OCI-LY1 (cell line): ENCODE results near the gene TOR2A.

ENCODE experiments used
- H2AFZ ChIP-seq: fragments of 200-600 bp; sonication (generic), shearing (Covaris generic); 2 replicates; pipeline ENCODE4 v1.6.0; 2014; ENCODE audit warnings: antibody characterized with exemption, mild to moderate bottlenecking, low read length
- H3F3A ChIP-seq: fragments of 200-600 bp; sonication (generic), shearing (Covaris generic); 2 replicates; pipeline ENCODE4 v1.6.0; 2014; ENCODE audit warnings: mild to moderate bottlenecking, antibody characterized with exemption, low read length, moderate library complexity; ENCODE audit not compliant: insufficient read depth
- H3K27ac ChIP-seq: fragments of 200-600 bp; sonication (generic); 2 replicates; pipeline ENCODE4 v1.5.1; 2014; ENCODE audit warnings: low read length, mixed run types, mild to moderate bottlenecking, low read depth; ENCODE audit not compliant: poor library complexity, severe bottlenecking
- H3K27me3 ChIP-seq: fragments of 200-600 bp; sonication (generic); 2 replicates; pipeline ENCODE4 v1.6.0; 2014; ENCODE audit warnings: antibody characterized with exemption, mild to moderate bottlenecking, low read length, moderate library complexity; ENCODE audit not compliant: insufficient read depth
- H3K36me3 ChIP-seq: fragments of 200-600 bp; sonication (generic); 2 replicates; pipeline ENCODE4 v1.6.1; 2014; ENCODE audit warnings: mild to moderate bottlenecking, antibody characterized with exemption, low read length, moderate library complexity, mixed read lengths; ENCODE audit not compliant: insufficient read depth
- H3K4me1 ChIP-seq: fragments of 200-600 bp; sonication (generic); 2 replicates; pipeline ENCODE4 v1.5.1; 2014; ENCODE audit warnings: mild to moderate bottlenecking, low read length, moderate library complexity; ENCODE audit not compliant: insufficient read depth, severe bottlenecking
- H3K4me2 ChIP-seq: fragments of 200-600 bp; sonication (generic), shearing (Covaris generic); 2 replicates; pipeline ENCODE4 v1.6.1; 2014; ENCODE audit warnings: low read length
- H3K4me3 ChIP-seq: fragments of 200-600 bp; sonication (generic); 2 replicates; pipeline ENCODE4 v1.5.1; 2014; ENCODE audit warnings: low read length, low read depth, mild to moderate bottlenecking, mixed read lengths; ENCODE audit not compliant: poor library complexity, severe bottlenecking
- H3K79me2 ChIP-seq: fragments of 200-600 bp; shearing (Covaris generic); 2 replicates; pipeline ENCODE4 v1.6.1; 2016; ENCODE audit warnings: mixed run types, low read length, mixed read lengths; ENCODE audit not compliant: insufficient read depth
- H3K9ac ChIP-seq: fragments of 200-600 bp; sonication (generic), shearing (Covaris generic); 2 replicates; pipeline ENCODE4 v1.6.1; 2014; ENCODE audit warnings: mild to moderate bottlenecking, low read length, mixed read lengths
- H3K9me2 ChIP-seq: fragments of 200-600 bp; sonication (generic), shearing (Covaris generic); 2 replicates; pipeline ENCODE4 v1.6.1; 2014; ENCODE audit warnings: low read depth, mild to moderate bottlenecking, low read length, mixed read lengths
- H3K9me3 ChIP-seq: fragments of 200-600 bp; shearing (Covaris generic); 2 replicates; pipeline ENCODE4 v1.6.1; 2014; ENCODE audit warnings: low read length, mixed read lengths
- H4K20me1 ChIP-seq: fragments of 200-600 bp; sonication (generic), shearing (Covaris generic); 2 replicates; pipeline ENCODE4 v1.6.0; 2016; ENCODE audit warnings: mild to moderate bottlenecking, low read length; ENCODE audit not compliant: insufficient read depth
- EZH2 ChIP-seq: fragments of 200-600 bp; sonication (generic), shearing (Covaris generic); IDR thresholded peaks from 2 replicates; pipeline ENCODE4 v1.8.0; 2017; ENCODE audit warnings: borderline replicate concordance, mixed run types, mild to moderate bottlenecking, antibody characterized with exemption, low read length, moderate library complexity, mixed read lengths
- TF ChIP-seq, protein P1 (sequence below): fragments of 200-600 bp; sonication (generic), shearing (Covaris generic); IDR thresholded peaks from 2 replicates; pipeline ENCODE4 v1.5.1; 2017; ENCODE audit warnings: mild to moderate bottlenecking, antibody characterized with exemption, low read length, moderate library complexity, mixed read lengths

Gene TOR2A

DNA sequence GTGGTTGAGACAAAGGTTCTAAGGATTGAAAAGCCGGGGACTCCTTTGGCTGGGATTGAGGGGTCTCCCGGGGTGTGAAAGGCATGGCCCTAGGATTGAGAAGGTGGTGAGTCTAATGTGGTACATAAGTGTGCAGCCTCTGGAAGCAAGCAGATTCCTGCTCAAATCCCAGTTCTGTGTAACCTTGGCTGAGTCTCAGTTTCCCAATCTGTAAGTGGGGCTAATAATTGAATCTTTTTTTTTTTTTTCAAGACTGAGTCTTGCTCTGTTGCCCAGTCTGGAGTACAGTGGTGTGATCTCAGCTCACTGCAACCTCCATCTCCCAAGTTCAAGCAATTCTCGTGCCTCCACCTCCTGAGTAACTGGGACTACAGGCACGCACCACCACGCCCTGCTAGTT is 37.5 kb upstream of the TOR2A start:
- Histone ChIP-seq H3K27ac (peak overlapping the region; percentile 95), H3K4me2 (no peak overlapping the region), H3K9me3 (no peaks in the 10 kb centered on the region), H3K79me2 (no peaks in the 10 kb centered on the region; the same call in 1 of the 2 replicates), H3K9ac (no peak overlapping the region), H3K4me1 (peaks cover 64% of the 10 kb centered on the region), H3K9me2 (no peaks in the 10 kb centered on the region), H2AFZ (no peak overlapping the region), H3K27me3 (no peaks in the 10 kb centered on the region), H4K20me1 (no peaks in the 10 kb centered on the region), H3K4me3 (no peak overlapping the region), H3K36me3 (no peaks in the 10 kb centered on the region), H3F3A (no peaks in the 10 kb centered on the region)
- TF ChIP-seq EZH2, result no peak
- TF ChIP-seq, protein P1, sequence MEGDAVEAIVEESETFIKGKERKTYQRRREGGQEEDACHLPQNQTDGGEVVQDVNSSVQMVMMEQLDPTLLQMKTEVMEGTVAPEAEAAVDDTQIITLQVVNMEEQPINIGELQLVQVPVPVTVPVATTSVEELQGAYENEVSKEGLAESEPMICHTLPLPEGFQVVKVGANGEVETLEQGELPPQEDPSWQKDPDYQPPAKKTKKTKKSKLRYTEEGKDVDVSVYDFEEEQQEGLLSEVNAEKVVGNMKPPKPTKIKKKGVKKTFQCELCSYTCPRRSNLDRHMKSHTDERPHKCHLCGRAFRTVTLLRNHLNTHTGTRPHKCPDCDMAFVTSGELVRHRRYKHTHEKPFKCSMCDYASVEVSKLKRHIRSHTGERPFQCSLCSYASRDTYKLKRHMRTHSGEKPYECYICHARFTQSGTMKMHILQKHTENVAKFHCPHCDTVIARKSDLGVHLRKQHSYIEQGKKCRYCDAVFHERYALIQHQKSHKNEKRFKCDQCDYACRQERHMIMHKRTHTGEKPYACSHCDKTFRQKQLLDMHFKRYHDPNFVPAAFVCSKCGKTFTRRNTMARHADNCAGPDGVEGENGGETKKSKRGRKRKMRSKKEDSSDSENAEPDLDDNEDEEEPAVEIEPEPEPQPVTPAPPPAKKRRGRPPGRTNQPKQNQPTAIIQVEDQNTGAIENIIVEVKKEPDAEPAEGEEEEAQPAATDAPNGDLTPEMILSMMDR, result no peak

DNA sequence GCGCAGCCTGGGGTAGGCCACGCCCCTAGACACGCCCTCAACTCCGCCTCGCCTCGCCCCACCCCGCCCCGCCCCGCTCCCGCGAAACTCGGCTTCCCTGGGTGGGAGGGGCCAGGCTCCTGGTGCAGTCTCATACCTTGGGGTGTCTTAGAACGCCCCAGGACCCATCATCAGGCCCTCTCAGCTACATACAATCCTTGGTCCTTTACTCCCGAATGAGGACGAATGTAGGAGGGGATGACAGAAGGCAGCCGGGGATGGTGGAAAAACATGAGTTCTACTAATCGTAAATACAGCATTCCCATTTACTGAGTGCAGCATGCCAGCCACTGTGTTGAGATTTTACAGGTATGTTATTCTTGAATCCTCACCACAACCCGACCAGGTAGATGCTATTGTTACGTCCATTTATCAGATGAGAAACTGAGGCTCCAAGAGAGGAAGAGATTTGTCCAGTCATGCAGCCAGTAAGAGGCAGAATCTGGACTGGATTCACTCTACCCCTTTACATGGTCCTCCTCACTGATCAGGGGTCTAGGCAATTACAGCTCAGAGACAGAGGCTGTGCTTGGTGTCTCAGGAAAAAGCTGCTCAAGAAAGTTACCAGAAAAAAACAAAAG is 36.6 kb upstream of the TOR2A start:
- Histone ChIP-seq H3K4me1 (peaks cover 65% of the 10 kb centered on the region), H2AFZ (no peak overlapping the region), H3K9me2 (no peaks in the 10 kb centered on the region), H3K4me3 (peak overlapping the region; percentile 64), H3F3A (no peaks in the 10 kb centered on the region), H3K27ac (peak overlapping the region; percentile 95), H3K4me2 (peak overlapping the region; percentile 67), H3K79me2 (no peaks in the 10 kb centered on the region), H3K9ac (peak overlapping the region; percentile 17; the same call in 1 of the 2 replicates), H3K27me3 (no peaks in the 10 kb centered on the region), H4K20me1 (no peaks in the 10 kb centered on the region), H3K9me3 (no peaks in the 10 kb centered on the region), H3K36me3 (no peaks in the 10 kb centered on the region)
- no peak for TF ChIP-seq EZH2
- TF ChIP-seq, protein P1, result no peak

DNA sequence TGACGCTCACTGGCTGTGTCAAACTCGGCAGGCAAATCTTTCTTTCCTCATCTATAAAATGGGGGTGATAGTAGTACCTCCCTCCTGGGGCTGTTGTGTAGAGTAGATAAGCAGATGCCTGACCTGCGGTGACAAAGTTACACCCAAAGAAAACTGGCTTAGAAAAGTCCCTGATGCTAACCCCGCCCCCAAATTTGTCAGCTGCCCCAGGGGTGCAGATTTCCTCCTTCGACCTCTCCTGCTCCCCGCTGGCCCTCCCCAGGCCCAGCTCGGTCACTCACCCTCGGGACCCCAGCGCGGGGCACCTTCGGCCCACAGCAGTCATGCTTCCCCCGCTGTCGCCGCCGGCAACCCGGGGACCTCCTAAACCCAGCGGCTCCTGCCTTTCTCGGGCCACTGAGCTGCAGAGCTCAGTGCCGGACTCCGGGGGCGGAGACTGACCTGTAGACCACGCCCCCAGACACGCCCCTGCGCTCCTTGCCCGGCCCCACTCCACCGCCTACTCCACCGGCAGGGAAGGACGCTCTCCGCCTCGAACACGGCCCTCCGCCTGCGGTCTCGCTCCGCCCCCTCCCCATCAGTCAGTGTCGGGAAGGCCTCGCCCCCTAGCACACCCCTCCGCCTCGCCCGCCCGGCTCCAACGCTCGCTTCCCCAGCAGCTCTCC is 35.9 kb upstream of the TOR2A start:
- peak overlapping the region; percentile 86 for H3K4me2 ChIP-seq
- H3K9me3 ChIP-seq, result no peaks in the 10 kb centered on the region
- no peaks in the 10 kb centered on the region for H3K27me3 ChIP-seq
- no peaks in the 10 kb centered on the region for H3K9me2 ChIP-seq
- H2AFZ ChIP-seq, result no peak overlapping the region
- TF ChIP-seq EZH2, result no peak
- TF ChIP-seq, protein P1, result no peak
- peak overlapping the region; percentile 64 for H3K4me3 ChIP-seq
- H3F3A ChIP-seq, result no peaks in the 10 kb centered on the region
- no peaks in the 10 kb centered on the region for H3K79me2 ChIP-seq
- no peaks in the 10 kb centered on the region for H3K36me3 ChIP-seq
- peak overlapping the region; percentile 69 for H3K27ac ChIP-seq
- H3K9ac ChIP-seq, result peak overlapping the region; percentile 53
- H3K4me1 ChIP-seq, result peaks cover 61% of the 10 kb centered on the region
- no peaks in the 10 kb centered on the region for H4K20me1 ChIP-seq
